ENCODE results near the gene EVA1C.

The EVA1C gene

DNA sequence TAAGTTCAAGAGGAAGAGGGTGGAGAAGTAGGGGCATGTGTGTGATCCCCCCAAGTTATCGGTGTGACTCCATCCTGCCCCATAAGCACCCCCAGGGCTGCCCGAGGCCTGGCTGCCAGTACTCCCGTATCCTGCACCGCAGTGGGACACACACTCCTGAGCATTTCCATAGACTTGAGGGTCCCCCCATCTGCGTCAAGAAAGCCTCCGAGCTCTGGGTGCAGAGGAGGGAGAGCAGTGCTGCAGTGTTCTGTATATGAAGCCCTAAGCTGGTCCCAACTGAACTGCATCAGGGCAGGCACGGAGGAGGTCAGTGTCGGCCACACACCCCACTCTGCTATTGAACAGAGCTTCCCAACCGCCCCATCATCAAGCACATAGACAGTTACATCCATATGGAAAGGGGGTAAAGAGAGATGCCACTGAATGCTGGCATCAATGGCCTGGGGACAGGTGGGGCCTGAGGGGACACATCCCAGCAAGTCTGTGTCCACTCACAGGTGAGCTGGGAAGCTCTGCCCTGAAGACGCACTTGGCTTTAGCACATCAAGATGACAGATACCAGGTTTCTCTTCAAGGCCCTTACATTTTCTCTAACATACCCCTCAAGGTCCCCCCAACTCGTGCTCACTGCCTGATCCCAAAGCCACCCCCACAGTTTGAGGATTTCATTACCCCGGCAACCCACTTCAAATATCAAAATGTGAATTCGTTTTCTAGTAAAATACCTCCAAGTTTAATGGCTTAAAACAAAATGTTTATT, 64.3 kb downstream of the EVA1C start:
- no peak for TF ChIP-seq EZH2phosphoT487 (IDR thresholded peaks at IDR 0.05; ENCODE audit: low read depth)
- TF ChIP-seq, protein P1, sequence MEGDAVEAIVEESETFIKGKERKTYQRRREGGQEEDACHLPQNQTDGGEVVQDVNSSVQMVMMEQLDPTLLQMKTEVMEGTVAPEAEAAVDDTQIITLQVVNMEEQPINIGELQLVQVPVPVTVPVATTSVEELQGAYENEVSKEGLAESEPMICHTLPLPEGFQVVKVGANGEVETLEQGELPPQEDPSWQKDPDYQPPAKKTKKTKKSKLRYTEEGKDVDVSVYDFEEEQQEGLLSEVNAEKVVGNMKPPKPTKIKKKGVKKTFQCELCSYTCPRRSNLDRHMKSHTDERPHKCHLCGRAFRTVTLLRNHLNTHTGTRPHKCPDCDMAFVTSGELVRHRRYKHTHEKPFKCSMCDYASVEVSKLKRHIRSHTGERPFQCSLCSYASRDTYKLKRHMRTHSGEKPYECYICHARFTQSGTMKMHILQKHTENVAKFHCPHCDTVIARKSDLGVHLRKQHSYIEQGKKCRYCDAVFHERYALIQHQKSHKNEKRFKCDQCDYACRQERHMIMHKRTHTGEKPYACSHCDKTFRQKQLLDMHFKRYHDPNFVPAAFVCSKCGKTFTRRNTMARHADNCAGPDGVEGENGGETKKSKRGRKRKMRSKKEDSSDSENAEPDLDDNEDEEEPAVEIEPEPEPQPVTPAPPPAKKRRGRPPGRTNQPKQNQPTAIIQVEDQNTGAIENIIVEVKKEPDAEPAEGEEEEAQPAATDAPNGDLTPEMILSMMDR (IDR thresholded peaks at IDR 0.05; ENCODE audit: low read depth, low read length), result no peak
- H3K27me3 ChIP-seq (ENCODE audit: low read depth, low read length), result no peaks in the 10 kb centered on the region
- no peak overlapping the region for H3K27ac ChIP-seq (ENCODE audit: low read length)
- no peaks in the 10 kb centered on the region for H3K79me2 ChIP-seq (ENCODE audit: low read length)
- no peaks in the 10 kb centered on the region for H4K20me1 ChIP-seq (ENCODE audit: insufficient read depth, low read length)
- H3K36me3 ChIP-seq (replicated peaks; ENCODE audit: low read depth, low read length), result no peaks in the 10 kb centered on the region
- no peak overlapping the region for H3K9ac ChIP-seq (ENCODE audit: low read length)
- no peak overlapping the region for H3K4me3 ChIP-seq (ENCODE audit: low read length)
- H2AFZ ChIP-seq (ENCODE audit: low read depth, low read length), result no peak overlapping the region
- no peaks in the 10 kb centered on the region for H3K9me3 ChIP-seq (ENCODE audit: insufficient read depth, low read length)
- no peaks in the 10 kb centered on the region for H3K4me1 ChIP-seq (ENCODE audit: low read length)
- H3K4me2 ChIP-seq (ENCODE audit: low read length), result no peak overlapping the region

DNA sequence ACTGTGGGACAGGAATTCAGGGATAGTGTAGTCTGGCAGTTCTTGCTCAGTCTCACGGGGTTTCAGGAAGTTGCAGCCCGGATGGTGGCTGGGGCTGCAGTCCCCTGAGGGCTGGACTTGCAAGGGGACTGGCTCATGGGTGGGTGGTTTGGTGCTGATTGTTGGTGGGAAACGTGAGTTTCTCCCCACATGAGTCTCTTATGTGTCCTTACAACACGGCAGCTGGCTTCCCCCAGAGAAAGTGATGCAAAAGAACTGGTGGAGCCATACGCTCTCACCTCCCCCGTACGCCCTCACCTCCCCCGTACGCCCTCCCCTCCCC, 64.9 kb downstream of the EVA1C start:
- Histone ChIP-seq H4K20me1 (ENCODE audit: insufficient read depth, low read length) (no peaks in the 10 kb centered on the region), H3K27me3 (ENCODE audit: low read depth, low read length) (no peaks in the 10 kb centered on the region), H3K9ac (ENCODE audit: low read length) (no peak overlapping the region), H2AFZ (ENCODE audit: low read depth, low read length) (no peak overlapping the region), H3K36me3 (replicated peaks; ENCODE audit: low read depth, low read length) (no peaks in the 10 kb centered on the region), H3K4me3 (ENCODE audit: low read length) (no peak overlapping the region), H3K27ac (ENCODE audit: low read length) (no peak overlapping the region), H3K9me3 (ENCODE audit: insufficient read depth, low read length) (no peaks in the 10 kb centered on the region), H3K4me2 (ENCODE audit: low read length) (no peak overlapping the region), H3K4me1 (ENCODE audit: low read length) (no peaks in the 10 kb centered on the region), H3K79me2 (ENCODE audit: low read length) (no peaks in the 10 kb centered on the region)
- no peak for TF ChIP-seq EZH2phosphoT487 (IDR thresholded peaks at IDR 0.05; ENCODE audit: low read depth)
- TF ChIP-seq, protein P1 (IDR thresholded peaks at IDR 0.05; ENCODE audit: low read depth, low read length), result no peak

DNA sequence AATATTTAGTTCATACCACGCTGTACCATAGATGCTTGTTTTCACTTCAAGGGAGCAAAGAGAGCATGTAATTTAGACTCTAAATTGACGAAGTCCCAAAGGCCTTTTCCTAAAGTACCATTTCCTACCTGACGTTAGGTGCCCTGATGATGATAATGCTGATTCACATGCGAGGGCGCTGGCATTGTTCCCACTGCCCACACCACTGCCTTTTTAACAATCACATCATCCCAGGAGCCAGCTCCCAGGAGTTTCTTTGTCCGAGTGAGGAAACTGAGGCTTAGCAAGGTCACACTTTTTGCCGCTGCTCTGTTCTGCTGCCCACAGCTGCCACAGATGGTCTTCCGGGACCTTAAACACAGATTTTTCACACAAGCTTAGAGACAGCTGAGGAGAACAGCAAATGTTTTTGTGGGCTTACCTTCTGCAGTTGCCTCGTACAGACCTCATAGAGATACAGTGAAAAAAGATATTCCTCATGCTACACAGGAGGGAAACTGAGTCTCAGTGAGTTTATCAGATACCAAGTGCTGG, 69.4 kb downstream of the EVA1C start:
- TF ChIP-seq, protein P1 (IDR thresholded peaks at IDR 0.05; ENCODE audit: low read depth, low read length), result no peak
- no peak overlapping the region for H3K9ac ChIP-seq (ENCODE audit: low read length)
- no peaks in the 10 kb centered on the region for H3K27me3 ChIP-seq (ENCODE audit: low read depth, low read length)
- no peaks in the 10 kb centered on the region for H3K79me2 ChIP-seq (ENCODE audit: low read length)
- no peaks in the 10 kb centered on the region for H3K4me1 ChIP-seq (ENCODE audit: low read length)
- H4K20me1 ChIP-seq (ENCODE audit: insufficient read depth, low read length), result no peaks in the 10 kb centered on the region
- H3K4me2 ChIP-seq (ENCODE audit: low read length), result no peak overlapping the region
- no peak overlapping the region for H3K27ac ChIP-seq (ENCODE audit: low read length)
- H2AFZ ChIP-seq (ENCODE audit: low read depth, low read length), result no peak overlapping the region
- H3K4me3 ChIP-seq (ENCODE audit: low read length), result no peak overlapping the region
- H3K9me3 ChIP-seq (ENCODE audit: insufficient read depth, low read length), result no peaks in the 10 kb centered on the region
- H3K36me3 ChIP-seq (replicated peaks; ENCODE audit: low read depth, low read length), result no peaks in the 10 kb centered on the region

DNA sequence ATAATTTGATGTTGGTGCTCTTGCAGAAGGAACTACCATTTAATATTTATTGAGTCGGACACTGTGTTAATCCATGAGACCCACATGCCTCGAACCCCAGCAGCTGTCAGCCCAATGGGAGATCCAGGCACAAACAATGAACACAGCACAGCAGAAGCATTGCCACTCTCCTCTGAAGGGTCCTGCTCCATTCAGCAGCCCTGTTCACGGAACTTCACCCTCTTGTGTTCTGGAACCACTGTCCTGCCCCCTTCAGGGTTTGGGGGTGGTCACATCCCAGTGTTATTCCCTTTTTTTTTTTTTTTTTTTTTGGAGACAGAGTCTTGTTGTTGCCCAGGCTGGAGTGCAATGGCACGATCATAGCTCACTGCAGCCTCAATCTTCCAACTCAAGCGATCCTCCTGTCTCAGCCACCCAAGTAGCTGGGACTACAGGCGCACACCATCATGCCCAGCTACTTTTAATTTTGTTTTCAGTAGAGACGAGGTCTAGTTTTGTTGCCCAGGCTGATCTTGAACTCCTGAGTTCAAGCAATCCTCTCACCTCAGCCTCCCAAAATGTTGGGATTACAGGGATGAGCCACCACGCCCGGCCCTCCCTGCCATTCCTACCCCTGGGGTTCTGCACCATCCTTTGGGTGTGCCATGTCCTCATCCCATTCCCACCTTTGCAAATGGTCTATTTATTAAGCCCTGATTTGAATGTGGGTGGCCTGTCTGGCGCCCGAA, 70.2 kb downstream of the EVA1C start:
- Histone ChIP-seq H3K4me1 (ENCODE audit: low read length) (no peaks in the 10 kb centered on the region), H3K27ac (ENCODE audit: low read length) (no peak overlapping the region)

More for the DNA sequence above, 70.2 kb downstream of the EVA1C start:
- no peak overlapping the region for H2AFZ ChIP-seq (ENCODE audit: low read depth, low read length)
- H3K4me2 ChIP-seq (ENCODE audit: low read length), result no peak overlapping the region
- no peaks in the 10 kb centered on the region for H3K36me3 ChIP-seq (replicated peaks; ENCODE audit: low read depth, low read length)
- no peaks in the 10 kb centered on the region for H3K9me3 ChIP-seq (ENCODE audit: insufficient read depth, low read length)
- H3K9ac ChIP-seq (ENCODE audit: low read length), result no peak overlapping the region
- H3K27me3 ChIP-seq (ENCODE audit: low read depth, low read length), result no peaks in the 10 kb centered on the region
- no peaks in the 10 kb centered on the region for H4K20me1 ChIP-seq (ENCODE audit: insufficient read depth, low read length)
- no peak overlapping the region for H3K4me3 ChIP-seq (ENCODE audit: low read length)
- H3K79me2 ChIP-seq (ENCODE audit: low read length), result no peaks in the 10 kb centered on the region
- TF ChIP-seq, protein P1 (IDR thresholded peaks at IDR 0.05; ENCODE audit: low read depth, low read length), result no peak
- TF ChIP-seq EZH2phosphoT487 (IDR thresholded peaks at IDR 0.05; ENCODE audit: low read depth), result no peak

Measured in OCI-LY3 (cell line).